ENCODE measurements around the gene TANC1.

TANC1 gene

GRCh38 chr2:159015823-159016222 is 47.4 kb downstream of the TANC1 start:
- Histone ChIP-seq H4K8ac (ENCODE audit: low read depth, low read length) (no peak overlapping the region), H3K4ac (ENCODE audit: low read depth, low read length) (no peak overlapping the region), H3K18ac (ENCODE audit: low read length) (no peak overlapping the region), H3K79me2 (ENCODE audit: control insufficient read depth, insufficient read depth, low read length, poor library complexity) (no peaks in the 10 kb centered on the region), H3K4me1 (ENCODE audit: control insufficient read depth in 1 of 2, insufficient read depth in 2 of 2, low read length in 2 of 2) (no peaks in the 10 kb centered on the region), H2AK5ac (ENCODE audit: low read length) (no peak overlapping the region), H3K4me3 (ENCODE audit: low read depth, low read length) (no peak overlapping the region), H2BK12ac (ENCODE audit: low read length) (no peak overlapping the region), H3K36me3 (ENCODE audit: control insufficient read depth in 1 of 2, insufficient read depth in 2 of 2, low read length in 2 of 2) (peaks cover 11 to 19% of the 10 kb centered on the region in 2 experiments), H3K27ac (ENCODE audit: low read depth, low read length) (no peak overlapping the region), H2AFZ (ENCODE audit: insufficient read depth, low read length, poor library complexity) (no peak overlapping the region), H3K23ac (ENCODE audit: low read length) (no peak overlapping the region), H3K27me3 (ENCODE audit: insufficient read depth, low read length) (no peaks in the 10 kb centered on the region), H3K79me1 (ENCODE audit: low read length) (no peaks in the 10 kb centered on the region), H3K9ac (ENCODE audit: low read length) (no peak overlapping the region), H3K9me3 (ENCODE audit: insufficient read depth, low read depth, low read length) (peaks cover 7% of the 10 kb centered on the region), H4K12ac (ENCODE audit: low read depth, low read length) (no peak overlapping the region), H3K14ac (ENCODE audit: low read length) (no peak overlapping the region), H4K91ac (ENCODE audit: low read depth, low read length) (no peak overlapping the region), H2BK120ac (ENCODE audit: insufficient read depth, low read length, poor library complexity) (no peak overlapping the region), H3K4me2 (ENCODE audit: low read length) (no peak overlapping the region), H2BK5ac (ENCODE audit: low read depth, low read length, poor library complexity) (no peak overlapping the region)
- no peak for DNase-seq
- no CpG with 5 or more reads among the region's 2 CpGs for WGBS (ENCODE audit: extremely low coverage, insufficient coverage, insufficient read length)

GRCh38 chr2:159017837-159018236 is 49.4 kb downstream of the TANC1 start:
- Histone ChIP-seq H3K18ac (ENCODE audit: low read length) (no peak overlapping the region), H3K4ac (ENCODE audit: low read depth, low read length) (no peak overlapping the region), H3K14ac (ENCODE audit: low read length) (no peak overlapping the region), H3K79me2 (ENCODE audit: control insufficient read depth, insufficient read depth, low read length, poor library complexity) (no peaks in the 10 kb centered on the region), H2BK5ac (ENCODE audit: low read depth, low read length, poor library complexity) (no peak overlapping the region), H4K91ac (ENCODE audit: low read depth, low read length) (no peak overlapping the region), H2AFZ (ENCODE audit: insufficient read depth, low read length, poor library complexity) (no peak overlapping the region), H4K12ac (ENCODE audit: low read depth, low read length) (no peak overlapping the region), H2BK12ac (ENCODE audit: low read length) (no peak overlapping the region), H3K79me1 (ENCODE audit: low read length) (no peaks in the 10 kb centered on the region), H4K8ac (ENCODE audit: low read depth, low read length) (no peak overlapping the region), H3K9me3 (ENCODE audit: insufficient read depth, low read depth, low read length) (peaks cover 7% of the 10 kb centered on the region), H3K9ac (ENCODE audit: low read length) (no peak overlapping the region), H3K27ac (ENCODE audit: low read depth, low read length) (no peak overlapping the region), H3K4me3 (ENCODE audit: low read depth, low read length) (no peak overlapping the region), H3K23ac (ENCODE audit: low read length) (peak overlapping the region; percentile 10), H3K36me3 (ENCODE audit: control insufficient read depth in 1 of 2, insufficient read depth in 2 of 2, low read length in 2 of 2) (peaks cover 6 to 13% of the 10 kb centered on the region in 2 experiments), H3K4me1 (ENCODE audit: control insufficient read depth in 1 of 2, insufficient read depth in 2 of 2, low read length in 2 of 2) (no peaks in the 10 kb centered on the region), H2BK120ac (ENCODE audit: insufficient read depth, low read length, poor library complexity) (no peak overlapping the region), H3K4me2 (ENCODE audit: low read length) (no peak overlapping the region), H3K27me3 (ENCODE audit: insufficient read depth, low read length) (no peaks in the 10 kb centered on the region), H2AK5ac (ENCODE audit: low read length) (no peak overlapping the region)
- WGBS (ENCODE audit: extremely low coverage, insufficient coverage, insufficient read length) = no CpG with 5 or more reads among the region's 5 CpGs
- no peak for DNase-seq

- H3K79me1 ChIP-seq (ENCODE audit: low read length) = no peaks in the 10 kb centered on the region
- no peak overlapping the region for H2AK5ac ChIP-seq (ENCODE audit: low read length)
- no peak overlapping the region for H4K91ac ChIP-seq (ENCODE audit: low read depth, low read length)
- H2BK5ac ChIP-seq (ENCODE audit: low read depth, low read length, poor library complexity) = no peak overlapping the region
- no peak overlapping the region for H3K27ac ChIP-seq (ENCODE audit: low read depth, low read length)
- no peak overlapping the region for H2BK12ac ChIP-seq (ENCODE audit: low read length)
- H3K9me3 ChIP-seq (ENCODE audit: insufficient read depth, low read depth, low read length) = peaks cover 7% of the 10 kb centered on the region
- no peak overlapping the region for H3K14ac ChIP-seq (ENCODE audit: low read length)
- peaks cover 6 to 12% of the 10 kb centered on the region in 2 experiments for H3K36me3 ChIP-seq (ENCODE audit: control insufficient read depth in 1 of 2, insufficient read depth in 2 of 2, low read length in 2 of 2)
- H2AFZ ChIP-seq (ENCODE audit: insufficient read depth, low read length, poor library complexity) = no peak overlapping the region
- H2BK120ac ChIP-seq (ENCODE audit: insufficient read depth, low read length, poor library complexity) = no peak overlapping the region
- H3K79me2 ChIP-seq (ENCODE audit: control insufficient read depth, insufficient read depth, low read length, poor library complexity) = no peaks in the 10 kb centered on the region
- H3K4ac ChIP-seq (ENCODE audit: low read depth, low read length) = no peak overlapping the region
- H4K8ac ChIP-seq (ENCODE audit: low read depth, low read length) = no peak overlapping the region
- WGBS (ENCODE audit: extremely low coverage, insufficient coverage, insufficient read length) = no CpG with 5 or more reads among the region's 6 CpGs
- no peaks in the 10 kb centered on the region for H3K27me3 ChIP-seq (ENCODE audit: insufficient read depth, low read length)
- no peak overlapping the region for H3K9ac ChIP-seq (ENCODE audit: low read length)
- DNase-seq = no peak
- no peak overlapping the region for H3K23ac ChIP-seq (ENCODE audit: low read length)
- no peak overlapping the region for H3K4me3 ChIP-seq (ENCODE audit: low read depth, low read length)
- no peak overlapping the region for H3K4me2 ChIP-seq (ENCODE audit: low read length)
- H4K12ac ChIP-seq (ENCODE audit: low read depth, low read length) = no peak overlapping the region
- H3K18ac ChIP-seq (ENCODE audit: low read length) = peak overlapping the region; percentile 25
- peaks cover 0 to 2% of the 10 kb centered on the region in 2 experiments for H3K4me1 ChIP-seq (ENCODE audit: control insufficient read depth in 1 of 2, insufficient read depth in 2 of 2, low read length in 2 of 2)
These were observed 50.6 kb downstream of the TANC1 start for GRCh38 chr2:159019021-159019420.

DNA sequence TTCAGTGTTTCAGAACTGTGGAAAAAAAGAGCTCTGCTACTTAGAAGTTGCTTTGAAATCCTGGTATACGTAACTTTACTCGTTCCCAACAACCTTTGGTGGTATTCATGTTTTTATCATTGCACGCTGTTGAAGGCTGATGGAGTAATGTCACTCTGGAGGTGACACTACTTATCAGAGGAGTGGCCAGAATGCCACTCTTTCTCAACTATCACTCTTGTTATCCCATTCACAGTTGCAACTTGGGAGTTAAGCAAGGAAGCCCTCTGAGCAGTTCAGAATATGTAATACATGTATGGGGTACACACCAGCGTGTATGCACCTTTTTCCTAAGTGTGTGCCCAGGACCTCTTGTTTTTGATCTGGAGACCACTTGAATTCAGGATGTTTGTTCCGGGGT is 53.6 kb downstream of the TANC1 start:
- Histone ChIP-seq H3K4me3 (ENCODE audit: low read depth, low read length) (no peak overlapping the region), H2BK5ac (ENCODE audit: low read depth, low read length, poor library complexity) (no peak overlapping the region)

More for the DNA sequence above, 53.6 kb downstream of the TANC1 start:
- no peak overlapping the region for H2BK120ac ChIP-seq (ENCODE audit: insufficient read depth, low read length, poor library complexity)
- no peak overlapping the region for H2AK5ac ChIP-seq (ENCODE audit: low read length)
- H3K79me1 ChIP-seq (ENCODE audit: low read length) = peaks cover 5% of the 10 kb centered on the region
- H3K9ac ChIP-seq (ENCODE audit: low read length) = no peak overlapping the region
- no peak overlapping the region for H3K4me2 ChIP-seq (ENCODE audit: low read length)
- no peak for DNase-seq
- no peak overlapping the region for H3K23ac ChIP-seq (ENCODE audit: low read length)
- H3K18ac ChIP-seq (ENCODE audit: low read length) = no peak overlapping the region
- no peak overlapping the region for H4K8ac ChIP-seq (ENCODE audit: low read depth, low read length)
- H3K27ac ChIP-seq (ENCODE audit: low read depth, low read length) = no peak overlapping the region
- H3K4me1 ChIP-seq (ENCODE audit: control insufficient read depth in 1 of 2, insufficient read depth in 2 of 2, low read length in 2 of 2) = peaks cover 12 to 14% of the 10 kb centered on the region in 2 experiments
- no peak overlapping the region for H3K14ac ChIP-seq (ENCODE audit: low read length)
- no peaks in the 10 kb centered on the region for H3K27me3 ChIP-seq (ENCODE audit: insufficient read depth, low read length)
- H3K4ac ChIP-seq (ENCODE audit: low read depth, low read length) = no peak overlapping the region
- no CpG with 5 or more reads among the region's 5 CpGs for WGBS (ENCODE audit: extremely low coverage, insufficient coverage, insufficient read length)
- H2BK12ac ChIP-seq (ENCODE audit: low read length) = no peak overlapping the region
- peaks cover 1% of the 10 kb centered on the region for H3K79me2 ChIP-seq (ENCODE audit: control insufficient read depth, insufficient read depth, low read length, poor library complexity)
- H2AFZ ChIP-seq (ENCODE audit: insufficient read depth, low read length, poor library complexity) = no peak overlapping the region
- no peaks in the 10 kb centered on the region for H3K9me3 ChIP-seq (ENCODE audit: insufficient read depth, low read depth, low read length)
- H3K36me3 ChIP-seq (ENCODE audit: control insufficient read depth in 1 of 2, insufficient read depth in 2 of 2, low read length in 2 of 2) = peaks cover 0 to 2% of the 10 kb centered on the region in 2 experiments
- H4K12ac ChIP-seq (ENCODE audit: low read depth, low read length) = no peak overlapping the region
- no peak overlapping the region for H4K91ac ChIP-seq (ENCODE audit: low read depth, low read length)

Data from trophoblast cell (in vitro differentiated cells and primary cell).